Left ventricle myocardium inferior (tissue), 1 donor: Measurements from ENCODE around the gene UCHL5. TPM values are rescaled to one million over a fixed set of nuclear protein-coding genes. Genes with fewer than 3 reads are reported as not detected.

Source experiments
- DNase-seq: peaks from one replicate; pipeline ENCODE4 v3.0.0-alpha.2; 2020
- H3K27ac ChIP-seq: fragments of 200-600 bp; replicated peaks from 2 replicates; pipeline ENCODE4 v1.8.0; 2021
- H3K27me3 ChIP-seq: fragments of 200-600 bp; 2 replicates; pipeline ENCODE4 v1.8.0; 2021; ENCODE audit warnings: low read depth
- H3K36me3 ChIP-seq: fragments of 200-600 bp; 2 replicates; pipeline ENCODE4 v1.8.0; 2021
- H3K4me1 ChIP-seq: fragments of 200-600 bp; 2 replicates; pipeline ENCODE4 v1.8.0; 2021
- H3K4me3 ChIP-seq: fragments of 200-600 bp; 2 replicates; pipeline ENCODE4 v1.8.0; 2021; ENCODE audit warnings: mild to moderate bottlenecking, moderate library complexity
- H3K9me3 ChIP-seq: fragments of 200-600 bp; replicated peaks from 2 replicates; pipeline ENCODE4 v1.8.0; 2021
- CTCF ChIP-seq: fragments of 200-600 bp; IDR thresholded peaks from 2 replicates; pipeline ENCODE4 v1.8.0; 2021; ENCODE audit warnings: antibody characterized with exemption, mild to moderate bottlenecking, borderline replicate concordance
- intact Hi-C: fragments of 100-400 bp; cut with micrococcal nuclease; formaldehyde crosslinking; loops from one replicate; pipeline ENCODE4 v1.11.0; 2022
- total RNA-seq: library from RNA; stranded (reverse); fragmentation: NEBNext Ultra II Directional; extraction: Animal tissue kit (Norgen Biotek cat#: 25700); gene quantifications from one replicate; pipeline ENCODE4 v1.2.1, GENCODE V29; 2021
- donor health status: DM: no; HTN: yes; CAD: no; lungs with severe emphysema.

Gene UCHL5
- total RNA-seq, 1 donor from 2014 or later = 43.0 TPM

DNA sequence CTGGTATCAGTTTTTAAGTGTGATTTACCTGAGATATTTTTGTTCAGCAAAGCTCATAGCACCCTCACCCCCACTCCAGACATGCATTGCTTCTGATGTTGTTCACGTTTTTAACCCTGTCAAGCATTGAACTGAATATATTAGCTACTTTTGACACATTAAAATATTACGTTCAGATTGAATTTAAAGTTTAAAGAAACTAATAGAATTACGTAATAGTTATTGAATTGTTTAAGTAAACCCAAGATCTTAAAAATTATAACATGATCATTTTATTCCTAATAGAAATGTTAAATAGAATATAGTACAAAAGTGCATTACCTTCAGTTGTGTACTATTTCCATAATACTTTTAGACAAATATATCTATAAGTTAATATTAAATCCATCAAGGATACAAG, 27.2 kb upstream of the UCHL5 start:
- intact Hi-C loops = no loop called here
- H3K27ac ChIP-seq = no peak overlapping the region
- no peak for DNase-seq
- no peaks in the 10 kb centered on the region for H3K27me3 ChIP-seq
- H3K9me3 ChIP-seq = no peaks in the 10 kb centered on the region
- H3K4me1 ChIP-seq = peaks cover 16% of the 10 kb centered on the region
- TF ChIP-seq CTCF = no peak
- H3K4me3 ChIP-seq = no peak overlapping the region
- H3K36me3 ChIP-seq = peaks cover 56% of the 10 kb centered on the region

DNA sequence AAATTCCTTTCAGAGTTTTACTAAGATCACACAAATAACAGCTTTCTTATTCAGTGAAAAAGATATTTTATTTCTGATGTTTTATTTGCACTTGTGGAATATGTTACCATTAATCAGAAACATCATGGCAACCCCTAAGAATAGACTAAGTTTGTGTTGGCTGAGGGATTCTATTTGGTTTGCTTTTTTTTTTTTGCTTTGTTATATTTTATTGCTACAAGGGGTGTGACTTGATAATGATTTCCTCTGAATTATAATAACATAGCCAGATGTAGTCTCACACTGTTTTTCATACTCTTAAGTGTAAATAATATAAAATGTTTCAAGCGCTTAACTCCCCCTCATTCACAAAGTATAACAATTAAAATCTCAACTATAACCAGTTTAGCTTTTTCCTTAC, 26.1 kb upstream of the UCHL5 start:
- no peak for DNase-seq
- Histone ChIP-seq H3K4me3 (no peak overlapping the region), H3K27ac (peak overlapping the region; percentile 18), H3K27me3 (no peaks in the 10 kb centered on the region), H3K4me1 (peaks cover 16% of the 10 kb centered on the region), H3K9me3 (no peaks in the 10 kb centered on the region), H3K36me3 (peaks cover 62% of the 10 kb centered on the region)
- no peak for TF ChIP-seq CTCF
- intact Hi-C loops = no loop called here

- H3K27ac ChIP-seq = no peak overlapping the region
- no peak for TF ChIP-seq CTCF
Measured at GRCh38 chr1:193083365-193084088, 24.4 kb upstream of the UCHL5 start.

GRCh38 chr1:193079187-193079586, 20.0 kb upstream of the UCHL5 start:
- H3K27ac ChIP-seq = no peak overlapping the region
- DNase-seq = no peak
- no peaks in the 10 kb centered on the region for H3K9me3 ChIP-seq
- H3K36me3 ChIP-seq = peaks cover 77% of the 10 kb centered on the region
- TF ChIP-seq CTCF = no peak
- peaks cover 6% of the 10 kb centered on the region for H3K4me1 ChIP-seq
- intact Hi-C loops = no loop called here
- no peak overlapping the region for H3K4me3 ChIP-seq
- H3K27me3 ChIP-seq = no peaks in the 10 kb centered on the region

More at GRCh38 chr1:193083365-193084088, 24.4 kb upstream of the UCHL5 start:
- no peak for DNase-seq
- Histone ChIP-seq H3K27me3 (no peaks in the 10 kb centered on the region), H3K9me3 (no peaks in the 10 kb centered on the region), H3K4me1 (peaks cover 16% of the 10 kb centered on the region), H3K4me3 (no peak overlapping the region), H3K36me3 (peaks cover 71% of the 10 kb centered on the region)
- intact Hi-C loops = no loop called here

GRCh38 chr1:193077991-193078390, 18.8 kb upstream of the UCHL5 start:
- no peaks in the 10 kb centered on the region for H3K9me3 ChIP-seq
- no peak overlapping the region for H3K27ac ChIP-seq
- no peak overlapping the region for H3K4me3 ChIP-seq
- intact Hi-C loops = no loop called here
- H3K27me3 ChIP-seq = no peaks in the 10 kb centered on the region
- peaks cover 6% of the 10 kb centered on the region for H3K4me1 ChIP-seq
- no peak for TF ChIP-seq CTCF
- peaks cover 70% of the 10 kb centered on the region for H3K36me3 ChIP-seq
- DNase-seq = no peak
